Inflammatory macrophage treated with lipopolysaccharide for 1 hour (primary cell): ENCODE data around the gene IL10.
A peak's percentile ranks its signal among the peaks of the same experiment; 100 is the strongest.
"Not testable (repeated sequence)": the region's sequence is repeated elsewhere in the genome, so short reads cannot be mapped to it uniquely, and the experiment has no call there.

ENCODE experiments used
- DNase-seq, 2 donors: peaks; one replicate each; pipeline ENCODE4 v3.0.0-alpha.2; 2020 to 2022

IL10 gene

GRCh38 chr1:206792939-206793607, 20.8 kb upstream of the IL10 start:
- peak; percentile 72 to 73 for DNase-seq

- no peak for DNase-seq
Observed at GRCh38 chr1:206790502-206791250, 18.4 kb upstream of the IL10 start.

GRCh38 chr1:206788487-206789050, 16.3 kb upstream of the IL10 start:
- no peak for DNase-seq

GRCh38 chr1:206787891-206788290, 15.6 kb upstream of the IL10 start:
- DNase-seq: peak; percentile 56 to 86

GRCh38 chr1:206786212-206786886, 14.1 kb upstream of the IL10 start:
- DNase-seq: no peak

- peak; percentile 52 to 67 for DNase-seq
Observed at GRCh38 chr1:206785182-206785765, 13.0 kb upstream of the IL10 start.

- no peak for DNase-seq
Observed at GRCh38 chr1:206784471-206784903, 12.2 kb upstream of the IL10 start.

- no peak for DNase-seq
Observed at GRCh38 chr1:206783506-206783905, 11.2 kb upstream of the IL10 start.

- no peak for DNase-seq
Observed at GRCh38 chr1:206782448-206782847, 10.2 kb upstream of the IL10 start.

- DNase-seq: peak; percentile 35 to 48
Observed at GRCh38 chr1:206779638-206780037, 7.3 kb upstream of the IL10 start.

- not testable (repeated sequence) for DNase-seq
Observed at GRCh38 chr1:206778911-206779310, 6.6 kb upstream of the IL10 start.

GRCh38 chr1:206778031-206778430, 5.7 kb upstream of the IL10 start:
- peak; percentile 61 to 63 for DNase-seq

GRCh38 chr1:206776229-206776628, 3.9 kb upstream of the IL10 start:
- peak in 1 of 2 donors; percentile 32 for DNase-seq

- DNase-seq: peak; percentile 42 to 50
Observed at GRCh38 chr1:206774093-206774492, 1.8 kb upstream of the IL10 start.

GRCh38 chr1:206771338-206771692, 979 bp downstream of the IL10 start:
- DNase-seq: no peak

GRCh38 chr1:206770531-206771337, 1.6 kb downstream of the IL10 start, which contains the start of gene IL19:
Gene IL19, plus strand, starts transcription at chr1:206770773. Its CDS starts 65,890 bp downstream, at chr1:206836663.
- peak; percentile 80 to 87 for DNase-seq

- DNase-seq: no peak
Observed at GRCh38 chr1:206769304-206769731, 3.0 kb downstream of the IL10 start.

GRCh38 chr1:206768472-206769303, 3.6 kb downstream of the IL10 start:
- DNase-seq: no peak

- peak; percentile 78 to 82 for DNase-seq
Observed at GRCh38 chr1:206766251-206766856, 5.9 kb downstream of the IL10 start.

GRCh38 chr1:206765771-206766170, 6.5 kb downstream of the IL10 start:
- DNase-seq: not testable (repeated sequence)
